ENCODE data around the gene ANKRD34A.

ANKRD34A gene

DNA sequence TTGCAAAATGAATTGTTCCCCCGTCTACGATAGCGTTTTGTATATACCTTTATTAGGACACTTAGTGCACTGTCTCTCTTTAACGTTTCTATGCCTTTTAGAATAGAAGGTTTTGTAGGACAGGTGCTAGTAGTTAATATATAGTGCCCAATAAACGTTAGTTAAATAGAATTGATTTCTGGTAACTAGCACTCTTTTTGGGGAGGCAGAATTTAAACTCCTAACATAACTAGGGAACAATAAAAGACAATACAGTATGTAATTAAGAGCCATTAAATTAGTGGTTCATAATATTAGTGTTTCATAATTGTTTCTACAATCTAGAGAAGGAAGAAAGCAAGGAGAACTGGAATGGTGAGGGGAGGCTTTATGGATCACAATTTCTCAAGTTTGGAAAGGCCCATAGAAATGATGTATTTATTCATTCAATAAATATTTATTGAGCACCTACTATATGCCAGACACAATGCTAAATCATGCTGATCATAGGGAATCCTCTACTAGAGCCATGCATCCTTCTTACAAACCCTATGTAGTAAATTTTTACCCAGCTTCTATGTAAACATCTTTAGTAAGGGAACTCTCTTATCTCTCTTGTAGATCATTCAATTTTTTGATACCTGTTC, 857 bp upstream of the ANKRD34A start:
- no peak for DNase-seq

DNA sequence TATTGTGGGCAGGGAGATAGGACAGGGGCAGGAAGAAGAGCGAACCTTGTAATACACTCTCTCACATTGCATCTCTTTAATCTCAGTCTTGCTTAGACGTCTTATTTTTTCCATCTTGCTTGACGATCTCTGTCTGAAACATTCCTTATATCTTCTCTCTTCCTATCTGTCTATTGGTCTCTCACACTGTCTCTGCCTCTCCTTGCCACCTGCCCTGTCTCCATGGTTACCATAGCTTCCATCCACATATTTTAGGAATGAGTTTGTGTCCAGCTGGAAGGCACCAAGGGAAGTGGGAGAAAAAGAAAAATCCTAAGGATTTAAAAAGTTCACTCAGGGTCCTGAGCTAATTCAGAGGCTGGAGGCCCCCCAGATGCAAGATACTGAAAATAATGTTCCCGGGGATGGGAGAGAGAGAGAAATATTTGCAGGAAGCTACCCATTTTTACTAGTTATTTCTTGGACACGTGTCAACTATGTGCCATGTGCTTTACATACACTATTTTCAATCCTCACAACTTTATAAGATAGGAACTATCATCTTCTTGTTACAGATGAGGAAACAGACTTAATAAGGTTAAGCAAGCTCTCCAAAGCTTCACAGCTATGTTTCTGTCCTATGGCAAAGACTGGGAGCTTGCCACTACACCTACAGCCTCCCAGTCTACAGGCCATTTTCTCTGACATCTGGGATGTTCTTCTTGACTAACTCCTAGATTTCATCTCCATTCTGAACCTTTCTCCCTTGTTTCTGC, 933 bp downstream of the ANKRD34A start:
- no peak for DNase-seq

DNA sequence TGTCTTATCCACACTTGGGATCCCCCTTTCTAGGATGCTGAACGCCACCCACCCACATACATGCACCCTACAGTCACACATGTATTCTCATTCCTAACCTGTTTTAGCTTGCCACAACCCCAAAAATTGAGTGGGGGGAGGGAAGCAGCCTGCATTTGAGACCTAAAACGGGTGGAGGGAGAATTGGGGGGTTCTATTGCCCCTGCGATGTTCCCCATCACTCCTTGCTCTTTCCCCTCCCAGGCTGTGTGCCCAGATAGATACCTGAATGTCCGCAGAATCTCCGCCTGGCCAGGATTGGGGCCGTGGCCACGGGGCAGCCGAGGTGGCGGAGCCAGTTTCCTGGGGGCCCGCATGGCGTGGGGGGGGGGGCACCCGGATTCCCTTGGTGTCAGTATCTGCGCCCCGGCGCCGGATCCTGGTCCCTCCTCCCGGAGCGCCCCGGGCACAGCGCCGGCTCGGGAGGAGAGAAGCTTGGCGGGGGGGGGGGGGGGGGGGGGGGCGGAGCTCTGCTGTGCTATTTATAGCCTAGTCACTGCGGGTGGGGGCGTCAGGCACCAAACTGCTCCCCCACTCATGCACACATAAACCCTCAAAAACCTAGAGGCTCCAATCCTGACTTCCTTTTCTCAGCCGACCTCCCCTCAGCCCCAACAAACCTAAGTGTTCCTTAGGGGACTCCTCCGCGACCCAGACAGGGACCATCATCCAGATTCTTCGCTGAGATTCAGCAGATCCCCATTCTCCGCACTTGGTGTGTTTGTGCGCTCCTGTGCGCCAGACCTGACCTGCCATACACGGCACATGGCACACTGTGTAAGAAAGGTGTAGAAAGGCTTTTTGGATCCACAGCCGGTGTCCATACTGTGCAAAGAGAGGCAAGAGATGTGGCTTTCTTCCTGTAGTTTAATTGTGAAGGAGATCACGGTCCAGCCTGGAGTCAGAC, 1.9 kb downstream of the ANKRD34A start:
- peak; percentile 50 for DNase-seq

DNA sequence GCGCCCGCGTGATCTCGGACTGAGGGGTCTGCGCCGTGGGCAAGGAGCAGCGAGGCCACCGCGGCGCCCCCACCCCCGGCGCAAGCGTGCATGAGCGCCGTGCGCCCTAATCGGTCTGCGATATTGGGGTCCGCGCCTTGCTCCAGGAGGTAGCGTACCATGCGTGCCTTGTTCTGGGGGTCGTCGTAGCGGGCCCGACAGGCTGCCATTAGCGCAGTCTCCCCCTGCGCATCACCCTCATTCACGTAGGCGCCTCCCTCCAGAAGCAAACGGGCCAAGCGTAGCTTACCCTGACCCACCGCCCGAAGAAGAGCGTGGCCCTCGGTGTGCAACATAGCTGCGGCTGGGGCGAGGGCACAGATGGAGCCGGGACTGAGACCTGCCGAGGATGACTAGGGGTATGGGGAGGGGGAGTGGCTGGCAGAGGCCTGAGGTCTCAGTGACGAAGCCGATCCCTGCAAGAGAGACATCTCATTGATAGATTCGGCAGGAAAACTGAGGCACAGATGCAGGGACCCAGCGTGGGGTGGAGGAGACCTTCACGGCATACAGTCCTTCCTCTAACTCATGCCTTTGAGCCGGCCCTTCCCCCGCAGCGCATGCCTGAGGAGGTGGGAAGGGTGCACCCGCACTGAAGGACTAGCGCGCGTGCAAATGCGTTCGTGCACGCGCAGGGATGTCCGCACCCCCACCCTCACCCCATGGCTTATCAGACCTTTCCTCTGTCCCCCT, 2.8 kb downstream of the ANKRD34A start:
- DNase-seq, result peak; percentile 80

DNA sequence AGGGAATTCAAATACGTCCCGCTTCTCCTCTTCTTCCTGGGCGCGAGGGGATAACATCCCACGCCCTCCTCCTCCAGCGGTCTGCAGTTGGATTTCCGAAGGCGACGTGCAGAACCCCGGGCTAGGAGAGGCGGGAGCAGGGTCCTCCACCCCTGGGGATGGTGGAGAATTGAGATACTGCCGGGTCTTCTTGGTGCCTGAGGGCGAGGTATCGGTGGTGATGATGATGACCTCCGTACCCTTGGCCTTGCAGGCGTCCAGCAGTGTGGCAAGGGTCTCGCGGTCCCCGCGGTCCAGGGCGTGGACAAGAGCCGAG, 3.3 kb downstream of the ANKRD34A start:
- no peak for DNase-seq

DNA sequence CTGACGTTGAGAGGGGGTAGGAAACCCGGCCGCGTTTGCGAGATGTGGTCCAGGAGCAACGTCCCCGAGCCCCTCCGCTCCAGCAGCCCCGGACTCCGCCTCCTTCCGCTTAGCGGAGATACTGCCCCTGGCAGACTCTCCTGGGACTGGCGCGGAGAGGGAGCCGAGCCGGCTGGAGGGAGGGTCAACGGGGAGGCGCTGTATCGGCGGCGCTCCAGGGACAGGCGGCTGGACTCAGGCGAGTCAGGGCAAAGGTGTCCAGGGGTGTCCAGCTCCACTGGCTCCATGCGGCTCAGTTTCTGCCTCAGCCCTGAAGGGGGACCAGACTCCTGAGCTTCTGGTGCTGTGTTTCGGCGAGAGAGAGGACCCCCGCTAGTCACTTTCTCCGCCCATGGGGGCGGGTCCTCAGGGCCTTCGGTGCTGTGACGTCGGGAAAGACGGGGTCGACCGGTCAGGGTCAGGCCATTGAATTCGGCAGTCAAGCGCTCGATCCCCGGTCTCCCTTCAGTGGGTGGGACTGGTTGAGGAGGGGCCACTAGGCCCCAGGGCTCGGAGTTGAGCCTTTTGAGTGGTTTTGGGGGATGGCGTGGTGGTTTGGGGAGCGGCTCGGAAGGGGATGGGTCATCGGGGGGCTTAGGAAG, 3.8 kb downstream of the ANKRD34A start:
- peak; percentile 59 for DNase-seq

DNA sequence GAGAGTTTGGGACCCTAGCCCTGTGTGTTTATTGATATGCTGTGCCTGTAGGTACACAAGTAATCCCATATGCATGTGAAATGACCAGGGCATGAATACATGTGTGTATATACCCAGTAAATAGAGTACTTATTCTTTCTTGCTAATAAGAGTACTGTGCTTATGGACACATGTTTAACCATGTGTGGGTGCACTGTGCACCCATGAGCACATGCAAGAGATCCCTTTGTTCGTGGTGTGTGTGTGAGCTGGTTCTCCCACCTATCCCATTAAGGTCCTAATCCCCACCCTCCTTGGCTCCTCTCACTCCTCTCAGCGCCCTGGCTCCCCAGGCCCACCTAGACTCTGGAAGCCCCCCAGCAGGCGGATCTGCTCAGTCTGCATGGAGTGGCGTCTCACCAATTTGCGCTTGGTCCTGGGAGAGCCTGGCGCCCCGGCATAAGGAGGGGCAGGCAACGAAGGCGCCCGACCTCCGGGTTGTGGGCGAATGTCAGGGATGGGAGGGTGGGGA, 4.4 kb downstream of the ANKRD34A start:
- DNase-seq, result no peak

DNA sequence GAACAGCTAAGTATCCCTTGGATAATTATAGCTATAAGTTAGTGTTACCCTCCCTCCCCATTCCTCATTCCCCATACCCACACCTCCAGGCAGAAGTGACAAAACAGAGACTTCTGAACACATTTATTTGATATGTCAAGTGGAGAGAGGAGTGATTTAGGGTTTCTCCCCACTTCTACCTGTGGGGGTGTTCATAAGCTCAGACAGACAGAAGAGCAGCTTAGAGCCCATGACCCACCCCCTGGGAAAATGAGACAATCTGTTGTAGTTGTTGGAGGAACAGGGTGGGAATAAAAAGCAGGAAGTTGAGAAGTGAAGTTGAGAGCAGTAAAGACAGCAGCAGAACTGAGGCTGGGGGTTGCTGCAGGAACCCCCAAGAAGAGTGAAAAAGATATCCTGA, 5.0 kb downstream of the ANKRD34A start:
- no peak for DNase-seq

DNA sequence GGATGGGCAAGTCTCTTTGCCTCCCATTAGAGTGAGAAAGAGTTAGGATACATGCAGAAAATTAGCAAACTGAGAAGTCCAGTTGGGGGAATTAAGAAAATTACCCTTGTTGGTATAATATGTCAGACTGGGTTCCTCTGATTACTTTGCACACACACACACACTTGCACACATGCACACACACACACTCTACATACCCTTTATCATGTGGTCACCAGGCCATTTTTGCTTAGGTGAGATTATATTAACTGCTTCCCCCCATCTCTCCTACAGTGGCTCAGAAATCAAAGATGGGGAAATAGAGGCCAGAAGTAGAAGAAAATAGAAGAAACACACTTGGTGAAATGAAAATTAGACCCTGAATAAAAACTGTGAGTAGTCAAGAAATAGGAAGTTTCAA, 5.6 kb downstream of the ANKRD34A start:
- DNase-seq, result no peak

DNA sequence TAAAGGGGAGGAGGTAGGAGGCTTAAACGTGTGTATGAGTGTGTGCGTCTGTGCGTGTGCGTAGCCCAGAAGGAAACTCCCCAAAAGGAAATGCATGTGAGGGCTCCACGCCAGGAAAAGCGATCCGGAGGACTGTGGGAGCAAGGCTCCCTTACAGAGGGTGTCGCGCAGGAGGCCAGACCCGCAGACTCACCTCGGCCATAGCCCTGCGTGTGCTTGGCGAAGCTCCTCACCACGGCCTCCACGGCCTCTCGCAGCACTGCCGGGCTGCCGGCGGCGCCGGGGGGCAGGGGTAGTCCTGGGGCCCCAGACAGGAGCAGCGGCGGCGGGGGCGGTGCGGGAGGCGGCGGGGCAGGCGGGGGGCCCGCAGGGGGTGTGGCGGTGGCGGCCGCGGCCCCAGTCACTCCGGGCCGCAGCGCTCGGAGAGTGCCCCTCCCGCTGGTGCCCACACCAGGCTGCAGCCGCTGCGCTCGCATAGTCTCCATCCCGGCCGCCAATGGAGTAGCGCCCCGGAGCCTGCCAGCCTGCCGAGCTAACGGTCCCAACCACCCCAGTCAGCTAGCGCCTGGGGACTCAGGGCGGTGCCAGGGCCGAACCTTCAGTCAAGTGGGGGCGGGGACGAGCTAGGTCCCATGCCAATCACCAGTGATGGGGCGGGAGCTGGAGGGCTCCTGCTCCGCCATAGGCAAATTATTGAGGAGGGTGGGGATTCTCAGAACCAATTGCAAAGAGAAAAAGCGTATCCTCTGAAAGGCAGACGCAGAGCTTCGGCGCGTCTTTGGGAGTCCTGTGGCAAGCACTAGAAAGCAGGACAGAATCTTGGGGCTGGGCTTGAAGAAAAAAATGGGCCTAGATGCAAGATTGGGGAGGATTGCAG, 6.7 kb downstream of the ANKRD34A start, which contains the start of gene LIX1L:
TSS of gene LIX1L (minus strand) at position 575 of the 877 bp plus-strand sequence. CDS start at position 485, 90 bp downstream.
- DNase-seq, result peak; percentile 97

DNA sequence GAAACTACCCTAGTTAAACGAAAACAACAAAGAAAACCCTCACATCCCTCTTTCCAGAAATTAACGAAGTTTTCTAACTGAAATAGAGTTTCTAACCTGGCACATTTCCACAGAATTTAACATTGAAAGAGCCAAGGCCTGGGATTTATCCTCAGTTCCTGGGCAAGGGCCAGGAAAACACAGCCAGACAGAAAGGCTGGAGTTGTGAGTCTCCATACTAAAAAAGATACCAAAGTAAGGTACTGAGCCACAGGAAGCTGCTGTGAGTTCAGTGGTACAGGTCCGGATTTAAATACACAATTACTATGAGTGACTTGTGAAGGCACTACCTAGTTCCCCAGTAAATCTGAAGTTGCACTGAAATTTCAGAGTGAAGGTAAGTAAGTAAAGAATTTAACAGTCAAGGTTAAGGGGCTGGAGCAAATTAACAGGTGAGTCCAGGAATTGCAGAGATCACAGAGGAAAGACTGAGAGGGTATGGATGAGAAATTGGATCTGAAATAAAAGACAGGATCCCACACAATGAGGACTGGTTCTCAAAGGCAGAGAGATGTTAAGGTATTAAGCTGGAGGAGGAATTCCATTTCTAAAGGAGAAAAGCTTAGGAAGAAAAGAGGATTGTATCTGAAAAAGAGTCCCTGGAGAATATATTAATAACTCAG, 7.5 kb downstream of the ANKRD34A start:
- no peak for DNase-seq

DNA sequence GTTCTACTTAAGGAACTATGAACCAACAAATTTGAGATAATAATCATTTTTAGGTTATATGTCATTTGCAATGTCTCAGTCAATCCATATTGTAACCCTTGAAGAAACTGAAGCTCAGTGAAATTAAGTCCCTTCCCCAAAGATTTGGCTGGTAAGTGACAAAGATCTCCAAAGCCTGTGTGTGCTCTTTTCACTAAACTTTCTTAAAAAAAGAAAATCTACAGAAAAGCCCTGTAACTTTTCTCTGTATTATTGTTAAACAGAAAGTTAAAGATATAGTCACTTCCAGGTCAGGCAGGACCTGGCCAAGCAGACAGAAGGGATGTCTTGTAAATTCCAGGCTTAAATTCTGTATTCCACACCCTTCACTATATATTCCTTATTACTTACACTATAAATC, 8.0 kb downstream of the ANKRD34A start:
- no peak for DNase-seq

DNA sequence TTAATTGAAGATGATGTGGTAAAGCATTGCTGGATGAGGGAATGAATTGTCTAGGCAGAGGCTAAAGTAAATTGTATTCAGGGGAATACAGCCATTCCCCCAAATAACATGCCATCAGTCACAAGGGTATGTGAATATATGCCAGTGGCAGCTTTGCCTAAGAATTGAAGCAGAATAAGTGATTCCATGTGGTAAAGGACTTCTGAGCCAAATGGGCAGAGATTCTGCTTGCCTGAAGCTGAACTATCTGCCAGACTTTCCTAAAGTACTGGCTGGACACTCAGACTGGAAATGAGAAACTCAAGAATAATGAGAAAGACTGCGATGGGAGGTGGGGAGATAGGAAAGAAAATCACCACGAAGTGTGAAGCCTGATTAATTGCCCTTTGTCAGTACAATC, 8.9 kb downstream of the ANKRD34A start:
- DNase-seq, result no peak

DNA sequence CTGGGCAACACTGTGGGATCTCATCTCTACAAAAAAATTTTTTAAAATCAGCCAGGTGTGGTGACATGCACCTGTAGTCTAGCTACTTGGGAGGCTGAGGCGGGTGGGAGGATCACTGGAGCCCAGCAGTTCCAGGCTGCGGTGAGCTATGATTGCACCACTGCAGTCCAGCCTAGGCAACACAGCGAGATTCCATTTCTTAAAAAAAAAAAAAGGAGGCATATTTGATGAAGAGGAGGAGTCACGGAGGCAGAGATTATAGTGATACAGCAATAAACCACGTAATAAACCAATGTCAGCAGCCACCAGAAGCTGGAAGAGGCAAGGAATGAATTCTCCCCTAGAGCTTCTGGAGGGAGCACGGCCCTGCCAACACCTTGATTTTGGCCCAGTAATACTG, 10.5 kb downstream of the ANKRD34A start:
- DNase-seq, result no peak

DNA sequence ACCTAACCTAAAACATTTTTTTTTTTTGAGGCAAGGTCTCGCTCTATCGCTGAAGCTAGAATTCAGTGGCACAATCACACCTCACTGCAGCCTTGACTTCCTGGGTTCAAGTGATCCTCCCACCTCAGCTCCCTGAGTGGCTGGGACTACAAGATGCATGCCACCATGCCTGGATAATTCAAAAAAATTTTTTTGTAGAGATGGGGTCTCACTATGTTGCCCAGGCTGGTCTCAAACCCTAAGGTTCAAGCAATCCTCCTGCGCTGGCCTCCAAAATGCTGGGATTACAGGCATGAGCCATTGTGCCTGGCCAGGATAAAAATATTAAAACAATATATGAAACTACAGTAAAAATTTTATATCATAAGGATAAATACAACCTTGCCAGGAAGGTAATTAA, 11.5 kb downstream of the ANKRD34A start:
- DNase-seq, result no peak

DNA sequence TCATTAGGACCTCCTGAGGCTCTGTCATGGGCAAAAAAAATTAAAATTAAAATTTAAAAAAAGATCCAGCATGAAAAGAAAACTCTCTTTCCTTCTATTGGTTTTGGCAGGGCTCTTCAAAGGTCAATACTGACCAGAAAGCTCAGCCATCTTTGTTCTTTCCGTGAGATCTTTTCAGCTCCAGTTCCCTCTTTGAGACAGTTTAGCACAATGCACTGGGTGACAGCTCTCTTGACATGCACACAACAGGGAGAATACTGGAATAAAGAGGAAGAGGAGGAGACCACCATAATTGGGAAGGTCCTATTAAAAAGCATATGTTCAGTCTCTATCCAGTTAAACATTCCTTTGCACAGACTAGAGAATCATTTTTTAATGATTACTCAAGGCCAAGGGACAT, 12.8 kb downstream of the ANKRD34A start:
- DNase-seq, result no peak

DNA sequence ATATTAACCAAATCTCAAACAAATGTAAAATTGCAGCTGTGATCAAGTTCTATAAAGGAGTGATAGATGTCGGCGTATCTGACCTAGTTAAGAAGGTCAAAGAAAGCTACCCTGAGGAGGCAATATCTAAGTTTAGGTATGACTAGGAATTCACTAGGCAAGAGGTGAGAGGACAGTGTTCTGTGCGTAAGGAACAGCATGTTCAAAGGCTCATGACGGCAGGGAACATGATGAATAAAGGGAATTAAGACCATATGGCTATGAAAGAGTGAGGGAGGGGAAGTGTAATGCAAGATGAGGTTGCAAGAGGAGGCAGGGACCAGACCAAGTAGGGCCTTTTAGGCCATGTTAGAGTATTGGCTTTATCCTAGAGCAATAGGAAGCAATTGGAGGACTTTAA, 15.2 kb downstream of the ANKRD34A start:
- no peak for DNase-seq

DNA sequence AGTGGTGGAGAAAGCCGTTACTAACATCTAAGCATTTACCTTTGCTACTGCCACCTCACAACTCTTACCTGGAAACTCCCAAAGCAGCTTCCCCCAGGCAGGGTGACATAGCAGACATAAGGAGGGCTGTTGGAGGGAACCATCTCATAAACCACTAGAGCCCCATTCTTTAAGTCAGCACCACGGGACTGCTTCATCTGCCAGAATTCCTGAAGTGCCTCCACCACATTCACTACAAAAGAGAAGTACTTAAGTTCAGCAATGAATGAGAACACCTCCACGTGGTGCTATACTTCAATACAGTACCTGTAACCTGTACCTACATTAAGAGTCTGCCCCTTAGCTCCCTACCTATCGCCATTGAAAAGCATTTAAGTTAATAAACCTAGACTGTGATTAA, 16.8 kb downstream of the ANKRD34A start:
- DNase-seq, result no peak

DNA sequence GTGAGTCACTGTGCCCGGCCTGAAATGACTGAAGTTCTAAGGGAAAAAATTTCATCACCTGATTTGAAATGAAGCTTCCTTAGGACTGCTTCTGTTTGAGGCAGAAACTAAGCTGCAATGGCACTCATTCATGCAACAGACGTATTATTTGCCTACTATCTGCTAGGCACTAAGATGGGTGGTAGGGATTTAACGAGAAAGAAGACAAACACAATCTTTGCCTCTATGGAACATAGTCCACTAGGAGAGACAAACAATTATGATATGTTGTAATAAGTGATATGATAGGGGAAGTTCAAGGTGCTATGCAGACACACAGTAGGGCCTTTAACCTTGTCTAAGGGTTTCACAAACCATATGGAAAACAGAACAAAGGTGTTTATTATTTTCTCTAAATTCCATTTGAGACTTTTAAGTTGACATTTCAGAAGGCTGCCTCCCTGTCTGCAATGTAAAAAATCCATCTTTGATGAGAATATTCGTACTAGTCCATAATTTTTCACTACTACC, 17.8 kb downstream of the ANKRD34A start:
- DNase-seq, result no peak

DNA sequence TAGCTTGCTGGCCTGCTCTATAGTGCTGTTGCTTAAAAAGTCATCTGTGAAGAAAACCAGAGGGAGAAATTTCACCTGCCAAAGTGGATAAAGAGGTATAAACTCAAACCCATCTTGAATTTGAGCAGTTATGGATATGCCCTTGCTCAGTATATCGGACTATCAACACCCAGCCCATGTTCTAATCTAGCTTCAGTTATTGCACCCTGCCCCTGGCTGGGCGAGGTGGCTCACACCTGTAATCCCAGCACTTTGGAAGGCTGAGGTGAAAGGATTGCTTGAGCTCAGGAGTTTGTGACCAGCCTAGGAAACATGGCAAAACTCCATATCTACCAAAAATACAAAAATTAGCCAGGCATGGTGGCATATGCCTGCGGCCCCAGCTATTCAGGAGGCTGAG, 19.8 kb downstream of the ANKRD34A start:
- no peak for DNase-seq
